ENCODE results near the gene ANGPTL7. TPM values are rescaled to one million over a fixed set of nuclear protein-coding genes. Genes with fewer than 3 reads are reported as not detected.

Gene ANGPTL7
- total RNA-seq, 1 experiment from 2014 or later: not detected

GRCh38 chr1:11175461-11175860, 13.7 kb upstream of the ANGPTL7 start:
- ChIA-PET POLR2A (no interaction called here), CTCF (no interaction called here), RAD21 (ENCODE audit: low non-redundant PET in 1 of 2, low total read pairs in 2 of 2, uncharacterized antibody in 2 of 2, unreplicated experiment in 2 of 2) (no interaction called here)
- no peaks in the 10 kb centered on the region for H3K27me3 ChIP-seq (ENCODE audit: insufficient read depth, low read length)
- no peaks in the 10 kb centered on the region for H3K79me2 ChIP-seq (ENCODE audit: insufficient read depth, low read length)
- ATAC-seq (no peak), DNase-seq (ENCODE audit: low read depth, low spot score) (no peak)
- no peak for TF ChIP-seq POLR2AphosphoS5 (IDR thresholded peaks at IDR 0.05; ENCODE audit: low read depth, low read length)
- H3K36me3 ChIP-seq (ENCODE audit: control insufficient read depth in 1 of 2, insufficient read depth in 2 of 2, low read length in 2 of 2): no peaks in the 10 kb centered on the region
- H3K4me1 ChIP-seq (ENCODE audit: control insufficient read depth in 1 of 2, insufficient read depth in 2 of 2, low read length in 2 of 2): no peaks in the 10 kb centered on the region
- no peak overlapping the region for H3K4me3 ChIP-seq (replicated peaks in 1 of 2; ENCODE audit: low read depth in 1 of 2, low read length in 2 of 2)
- H4K20me1 ChIP-seq (ENCODE audit: insufficient read depth): no peaks in the 10 kb centered on the region
- H3K9me2 ChIP-seq (ENCODE audit: insufficient read depth): no peaks in the 10 kb centered on the region
- H3K9me3 ChIP-seq (ENCODE audit: control insufficient read depth in 1 of 2, insufficient read depth in 1 of 2, low read depth in 1 of 2, low read length in 2 of 2): no peaks in the 10 kb centered on the region
- BruUV-seq (replicated peaks): no TSS peak
- H2AFZ ChIP-seq (ENCODE audit: low read depth, low read length, poor library complexity, severe bottlenecking): no peak overlapping the region
- intact Hi-C loops (cut with micrococcal nuclease): no loop called here
- H3K9ac ChIP-seq (ENCODE audit: low read length): no peak overlapping the region
- no peak overlapping the region for H3K4me2 ChIP-seq (ENCODE audit: low read length)
- no peak overlapping the region for H3K27ac ChIP-seq (ENCODE audit: low read depth, low read length)

DNA sequence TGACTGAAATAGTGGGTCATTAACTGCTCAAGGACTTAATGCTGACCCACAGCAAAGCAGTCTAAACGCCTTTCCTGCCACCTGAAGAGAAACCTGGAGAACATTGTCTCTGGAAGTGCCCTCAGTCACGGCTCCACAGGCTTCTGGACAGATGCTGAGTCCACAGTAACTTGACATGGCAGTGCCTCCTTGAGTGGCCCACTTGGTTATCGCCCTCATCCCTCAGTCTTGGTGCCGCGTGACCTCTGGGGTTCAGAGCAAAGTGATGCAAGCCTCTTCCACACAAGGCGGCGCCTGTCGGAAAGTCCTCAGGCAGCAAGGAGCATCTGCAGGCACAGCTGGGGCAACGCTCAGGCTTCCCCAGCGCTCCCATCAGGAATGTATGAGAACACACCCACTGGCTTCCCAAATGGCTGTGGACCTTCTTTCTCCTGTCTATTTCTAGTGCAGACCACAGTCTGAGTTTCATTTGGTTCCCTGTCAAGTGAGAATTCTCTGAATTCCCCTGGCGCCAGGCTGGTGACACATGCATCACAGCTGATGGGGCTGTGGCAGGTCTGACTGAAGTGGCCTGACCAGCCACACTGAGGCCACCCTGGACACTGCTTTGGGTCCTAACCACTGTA, 13.0 kb upstream of the ANGPTL7 start:
- Histone ChIP-seq H4K20me1 (ENCODE audit: insufficient read depth) (no peaks in the 10 kb centered on the region), H3K4me2 (ENCODE audit: low read length) (no peak overlapping the region), H3K27ac (ENCODE audit: low read depth, low read length) (no peak overlapping the region), H3K4me3 (replicated peaks in 1 of 2; ENCODE audit: low read depth in 1 of 2, low read length in 2 of 2) (no peak overlapping the region), H3K9me3 (ENCODE audit: control insufficient read depth in 1 of 2, insufficient read depth in 1 of 2, low read depth in 1 of 2, low read length in 2 of 2) (no peaks in the 10 kb centered on the region), H3K4me1 (ENCODE audit: control insufficient read depth in 1 of 2, insufficient read depth in 2 of 2, low read length in 2 of 2) (no peaks in the 10 kb centered on the region), H3K79me2 (ENCODE audit: insufficient read depth, low read length) (no peaks in the 10 kb centered on the region), H2AFZ (ENCODE audit: low read depth, low read length, poor library complexity, severe bottlenecking) (no peak overlapping the region), H3K27me3 (ENCODE audit: insufficient read depth, low read length) (no peaks in the 10 kb centered on the region), H3K9ac (ENCODE audit: low read length) (no peak overlapping the region), H3K9me2 (ENCODE audit: insufficient read depth) (no peaks in the 10 kb centered on the region), H3K36me3 (ENCODE audit: control insufficient read depth in 1 of 2, insufficient read depth in 2 of 2, low read length in 2 of 2) (no peaks in the 10 kb centered on the region)
- no peak for ATAC-seq
- POLR2A ChIA-PET: no interaction called here
- intact Hi-C loops (cut with micrococcal nuclease): no loop called here
- CTCF ChIA-PET: no interaction called here
- no TSS peak for BruUV-seq (replicated peaks)
- RAD21 ChIA-PET (ENCODE audit: low non-redundant PET in 1 of 2, low total read pairs in 2 of 2, uncharacterized antibody in 2 of 2, unreplicated experiment in 2 of 2): no interaction called here
- no peak for DNase-seq (ENCODE audit: low read depth, low spot score)
- no peak for TF ChIP-seq ELF1 (IDR thresholded peaks at IDR 0.05; ENCODE audit: borderline replicate concordance, low read depth)
- TF ChIP-seq TCF7L2 (IDR thresholded peaks at IDR 0.05; ENCODE audit: borderline replicate concordance, extremely low read depth, insufficient read depth, insufficient read length): no peak
- TF ChIP-seq EZH2phosphoT487 (IDR thresholded peaks at IDR 0.05; ENCODE audit: borderline replicate concordance): no peak
- TF ChIP-seq EZH2 (IDR thresholded peaks at IDR 0.05): no peak
- TF ChIP-seq, protein P1, sequence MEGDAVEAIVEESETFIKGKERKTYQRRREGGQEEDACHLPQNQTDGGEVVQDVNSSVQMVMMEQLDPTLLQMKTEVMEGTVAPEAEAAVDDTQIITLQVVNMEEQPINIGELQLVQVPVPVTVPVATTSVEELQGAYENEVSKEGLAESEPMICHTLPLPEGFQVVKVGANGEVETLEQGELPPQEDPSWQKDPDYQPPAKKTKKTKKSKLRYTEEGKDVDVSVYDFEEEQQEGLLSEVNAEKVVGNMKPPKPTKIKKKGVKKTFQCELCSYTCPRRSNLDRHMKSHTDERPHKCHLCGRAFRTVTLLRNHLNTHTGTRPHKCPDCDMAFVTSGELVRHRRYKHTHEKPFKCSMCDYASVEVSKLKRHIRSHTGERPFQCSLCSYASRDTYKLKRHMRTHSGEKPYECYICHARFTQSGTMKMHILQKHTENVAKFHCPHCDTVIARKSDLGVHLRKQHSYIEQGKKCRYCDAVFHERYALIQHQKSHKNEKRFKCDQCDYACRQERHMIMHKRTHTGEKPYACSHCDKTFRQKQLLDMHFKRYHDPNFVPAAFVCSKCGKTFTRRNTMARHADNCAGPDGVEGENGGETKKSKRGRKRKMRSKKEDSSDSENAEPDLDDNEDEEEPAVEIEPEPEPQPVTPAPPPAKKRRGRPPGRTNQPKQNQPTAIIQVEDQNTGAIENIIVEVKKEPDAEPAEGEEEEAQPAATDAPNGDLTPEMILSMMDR (IDR thresholded peaks at IDR 0.05 in 2 of 3, conservative IDR thresholded peaks at IDR 0.05 in 1 of 3; ENCODE audit: borderline replicate concordance in 1 of 3, insufficient read depth in 1 of 3, low read depth in 2 of 3, low read length in 2 of 3): no peak
- TF ChIP-seq SP1 (IDR thresholded peaks at IDR 0.05; ENCODE audit: low read depth): no peak
- no peak for TF ChIP-seq SRF (IDR thresholded peaks at IDR 0.05; ENCODE audit: low read depth)
- no peak for TF ChIP-seq POLR2AphosphoS5 (IDR thresholded peaks at IDR 0.05; ENCODE audit: low read depth, low read length)
- TF ChIP-seq ATF3 (IDR thresholded peaks at IDR 0.05): no peak
- TF ChIP-seq ZFX (IDR thresholded peaks at IDR 0.05): no peak
- no peak for TF ChIP-seq JUND (IDR thresholded peaks at IDR 0.05)
- TF ChIP-seq POLR2A (IDR thresholded peaks at IDR 0.05; ENCODE audit: borderline replicate concordance, extremely low read depth, insufficient read depth, insufficient read length): no peak
- no peak for TF ChIP-seq ZNF274 (IDR thresholded peaks at IDR 0.05; ENCODE audit: low read depth, low read length)
- no peak for TF ChIP-seq SIN3A (IDR thresholded peaks at IDR 0.05; ENCODE audit: low read depth)
- no peak for TF ChIP-seq CBX3 (IDR thresholded peaks at IDR 0.05; ENCODE audit: low read depth)
- TF ChIP-seq YY1 (IDR thresholded peaks at IDR 0.05; ENCODE audit: extremely low read depth, insufficient replicate concordance, low read depth, low read length): no peak
- TF ChIP-seq, protein P2, sequence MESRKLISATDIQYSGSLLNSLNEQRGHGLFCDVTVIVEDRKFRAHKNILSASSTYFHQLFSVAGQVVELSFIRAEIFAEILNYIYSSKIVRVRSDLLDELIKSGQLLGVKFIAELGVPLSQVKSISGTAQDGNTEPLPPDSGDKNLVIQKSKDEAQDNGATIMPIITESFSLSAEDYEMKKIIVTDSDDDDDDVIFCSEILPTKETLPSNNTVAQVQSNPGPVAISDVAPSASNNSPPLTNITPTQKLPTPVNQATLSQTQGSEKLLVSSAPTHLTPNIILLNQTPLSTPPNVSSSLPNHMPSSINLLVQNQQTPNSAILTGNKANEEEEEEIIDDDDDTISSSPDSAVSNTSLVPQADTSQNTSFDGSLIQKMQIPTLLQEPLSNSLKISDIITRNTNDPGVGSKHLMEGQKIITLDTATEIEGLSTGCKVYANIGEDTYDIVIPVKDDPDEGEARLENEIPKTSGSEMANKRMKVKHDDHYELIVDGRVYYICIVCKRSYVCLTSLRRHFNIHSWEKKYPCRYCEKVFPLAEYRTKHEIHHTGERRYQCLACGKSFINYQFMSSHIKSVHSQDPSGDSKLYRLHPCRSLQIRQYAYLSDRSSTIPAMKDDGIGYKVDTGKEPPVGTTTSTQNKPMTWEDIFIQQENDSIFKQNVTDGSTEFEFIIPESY (IDR thresholded peaks at IDR 0.05; ENCODE audit: extremely low read depth, insufficient replicate concordance, low read length): no peak
